Endodermal cell (in vitro differentiated cells): Measurements from ENCODE around the gene C7orf57. TPM values are rescaled to one million over a fixed set of nuclear protein-coding genes. Genes with fewer than 3 reads are reported as not detected.

Source experiments
- DNase-seq: peaks from one replicate; pipeline ENCODE4 v3.0.0-alpha.2; 2017
- H3K27ac ChIP-seq: 2 replicates; pipeline ENCODE4 v1.5.1; 2013; ENCODE audit warnings: mild to moderate bottlenecking, low read depth, low read length, moderate library complexity
- H3K27me3 ChIP-seq: 2 replicates; pipeline ENCODE4 v1.6.1; 2013; ENCODE audit warnings: mild to moderate bottlenecking, low read length, moderate library complexity; ENCODE audit not compliant: insufficient read depth, control insufficient read depth, poor library complexity, severe bottlenecking
- H3K36me3 ChIP-seq: 2 replicates; pipeline ENCODE4 v1.7.0; 2013; ENCODE audit warnings: mild to moderate bottlenecking, low read length, moderate library complexity; ENCODE audit not compliant: control insufficient read depth, insufficient read depth
- H3K4me1 ChIP-seq: one replicate; pipeline ENCODE4 v1.7.0; 2013; ENCODE audit warnings: low read length; ENCODE audit not compliant: control insufficient read depth, insufficient read depth
- H3K4me3 ChIP-seq: 2 replicates; pipeline ENCODE4 v1.5.1; 2013; ENCODE audit warnings: mild to moderate bottlenecking, low read length, moderate library complexity
- H3K9ac ChIP-seq: 2 replicates; pipeline ENCODE4 v1.6.1; 2013; ENCODE audit warnings: mild to moderate bottlenecking, low read length, moderate library complexity; ENCODE audit not compliant: poor library complexity, severe bottlenecking; ENCODE audit errors: extremely low read depth
- H3K9me3 ChIP-seq: 2 replicates; pipeline ENCODE4 v1.6.1; 2013; ENCODE audit warnings: mild to moderate bottlenecking, low read length, moderate library complexity; ENCODE audit not compliant: control insufficient read depth
- H3K27ac Mint-ChIP-seq: 2 replicates; pipeline ENCODE4 v1.8.0; 2020; ENCODE audit warnings: mixed read lengths
- H3K27me3 Mint-ChIP-seq: 2 replicates; pipeline ENCODE4 v1.8.0; 2021; ENCODE audit warnings: mild to moderate bottlenecking, mixed read lengths; ENCODE audit not compliant: insufficient read depth
- H3K36me3 Mint-ChIP-seq: 2 replicates; pipeline ENCODE4 v1.8.0; 2020; ENCODE audit warnings: low read depth, mixed read lengths
- H3K4me1 Mint-ChIP-seq: 2 replicates; pipeline ENCODE4 v1.8.0; 2020; ENCODE audit warnings: mixed read lengths
- H3K4me3 Mint-ChIP-seq: 2 replicates; pipeline ENCODE4 v1.8.0; 2020; ENCODE audit warnings: mild to moderate bottlenecking, moderate library complexity, mixed read lengths
- H3K9me3 Mint-ChIP-seq: 2 replicates; pipeline ENCODE4 v1.8.0; 2020; ENCODE audit warnings: mild to moderate bottlenecking, mixed read lengths
- WGBS, 2 experiments: methylation state at CpG; one replicate each; pipeline versions ENCODE4 v1.1.5 to v1.1.7; 2013; ENCODE audit warnings: missing lambda C conversion rate in 2 of 2, mixed read lengths in 1 of 2; ENCODE audit not compliant: insufficient coverage in 1 of 2, insufficient read length in 1 of 2; 5-methylcytosine and 5-hydroxymethylcytosine counted together
- total RNA-seq, 2 donors: library from RNA; stranded (reverse); fragmentation: NEBNext Ultra II Directional in 1 of 2; extraction: Animal tissue kit (Norgen Biotek cat#: 25700) in 1 of 2; gene quantifications; 2 replicates in 1 of 2; 3 replicates in 1 of 2; pipeline ENCODE4 v1.2.1, GENCODE V29; 2021
- TF ChIP-seq, protein P1 (sequence below): fragments of 200-600 bp; sonication (generic); conservative IDR thresholded peaks from 2 replicates; pipeline ENCODE4 v1.5.0; 2021; ENCODE audit warnings: antibody characterized with exemption, mild to moderate bottlenecking

The C7orf57 gene
- total RNA-seq, 2 donors from 2014 or later, result 0.57 TPM; not detected in 1

DNA sequence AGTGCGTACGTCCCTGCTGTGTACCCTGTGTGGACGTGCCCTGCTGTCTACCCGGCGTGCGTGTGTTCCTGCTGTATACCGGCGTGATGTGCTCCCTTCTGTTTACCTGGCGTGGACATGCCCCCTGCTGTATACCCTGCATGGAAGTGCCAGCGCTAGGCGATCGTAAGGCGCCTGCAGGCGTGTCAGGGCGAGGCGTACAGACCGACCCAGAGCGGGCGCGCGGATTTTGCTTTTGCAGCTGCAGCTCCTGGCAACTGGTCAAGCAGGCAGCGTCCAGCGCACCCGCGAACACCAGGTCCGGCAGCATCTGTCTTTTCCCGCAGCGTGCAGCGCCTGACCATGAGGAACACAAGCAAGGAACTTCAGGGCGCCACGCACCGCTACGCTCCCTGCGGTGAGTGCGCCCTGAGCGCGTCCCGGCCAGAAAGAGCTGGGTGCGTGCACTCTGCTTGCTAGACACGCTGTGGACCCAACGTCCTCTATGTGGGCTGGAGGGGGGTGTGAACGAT lies 680 bp downstream of the C7orf57 start:
- Histone ChIP-seq H3K9me3 (no peaks in the 10 kb centered on the region), H3K27me3 (peaks cover 41% of the 10 kb centered on the region), H3K4me3 (peak overlapping the region; percentile 86), H3K4me1 (peaks cover 19% of the 10 kb centered on the region), H3K36me3 (no peaks in the 10 kb centered on the region), H3K27ac (no peak overlapping the region), H3K9ac (peak overlapping the region; percentile 45)
- WGBS, 2 experiments, result 7 to 8% methylated on average over 15 to 42 of the region's 42 CpGs
- Mint-ChIP-seq H3K36me3 (no peaks in the 10 kb centered on the region), H3K4me3 (peak overlapping the region; percentile 65), H3K4me1 (peaks cover 35% of the 10 kb centered on the region), H3K9me3 (no peaks in the 10 kb centered on the region), H3K27ac (no peak overlapping the region), H3K27me3 (peaks cover 46% of the 10 kb centered on the region)
- TF ChIP-seq, protein P1, sequence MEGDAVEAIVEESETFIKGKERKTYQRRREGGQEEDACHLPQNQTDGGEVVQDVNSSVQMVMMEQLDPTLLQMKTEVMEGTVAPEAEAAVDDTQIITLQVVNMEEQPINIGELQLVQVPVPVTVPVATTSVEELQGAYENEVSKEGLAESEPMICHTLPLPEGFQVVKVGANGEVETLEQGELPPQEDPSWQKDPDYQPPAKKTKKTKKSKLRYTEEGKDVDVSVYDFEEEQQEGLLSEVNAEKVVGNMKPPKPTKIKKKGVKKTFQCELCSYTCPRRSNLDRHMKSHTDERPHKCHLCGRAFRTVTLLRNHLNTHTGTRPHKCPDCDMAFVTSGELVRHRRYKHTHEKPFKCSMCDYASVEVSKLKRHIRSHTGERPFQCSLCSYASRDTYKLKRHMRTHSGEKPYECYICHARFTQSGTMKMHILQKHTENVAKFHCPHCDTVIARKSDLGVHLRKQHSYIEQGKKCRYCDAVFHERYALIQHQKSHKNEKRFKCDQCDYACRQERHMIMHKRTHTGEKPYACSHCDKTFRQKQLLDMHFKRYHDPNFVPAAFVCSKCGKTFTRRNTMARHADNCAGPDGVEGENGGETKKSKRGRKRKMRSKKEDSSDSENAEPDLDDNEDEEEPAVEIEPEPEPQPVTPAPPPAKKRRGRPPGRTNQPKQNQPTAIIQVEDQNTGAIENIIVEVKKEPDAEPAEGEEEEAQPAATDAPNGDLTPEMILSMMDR, result no peak
- peak; percentile 72 for DNase-seq

DNA sequence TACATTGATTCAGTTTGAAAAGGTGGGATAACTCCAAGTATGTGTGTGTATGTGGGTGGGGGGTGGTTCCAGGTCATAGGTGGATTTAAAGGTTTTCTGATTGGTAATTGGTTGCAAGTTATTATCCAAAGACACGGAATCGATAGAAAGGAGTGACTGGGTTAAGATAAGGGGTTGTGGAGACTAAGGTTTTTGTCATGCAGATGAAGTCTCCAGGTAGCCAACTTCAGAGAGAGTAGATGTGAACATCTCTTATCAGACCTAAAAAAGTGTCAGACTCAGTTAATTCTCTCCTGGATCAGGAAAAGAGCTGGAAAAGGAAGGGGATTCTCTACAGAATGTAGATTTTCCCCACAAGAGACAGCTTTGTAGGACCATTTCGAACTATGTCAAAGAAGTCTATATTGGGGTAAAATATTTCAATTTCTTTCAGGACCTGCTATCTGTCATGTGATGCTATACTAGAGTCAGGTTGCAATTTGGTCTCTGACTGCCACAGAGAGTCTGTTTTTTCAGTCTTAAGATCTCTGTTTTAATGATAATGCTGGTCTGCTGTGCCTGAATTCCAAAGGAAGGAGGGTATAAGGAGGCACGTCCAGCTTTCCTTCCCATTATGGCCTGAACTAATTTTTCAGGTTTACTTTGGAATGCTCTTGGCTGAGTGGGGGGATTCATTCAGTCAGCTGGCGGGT lies 3.6 kb downstream of the C7orf57 start:
- peaks cover 19% of the 10 kb centered on the region for H3K4me1 ChIP-seq
- H3K36me3 Mint-ChIP-seq, result no peaks in the 10 kb centered on the region
- peaks cover 47% of the 10 kb centered on the region for H3K4me1 Mint-ChIP-seq
- H3K4me3 ChIP-seq, result peak overlapping the region; percentile 7
- TF ChIP-seq, protein P1, result no peak
- H3K9me3 Mint-ChIP-seq, result no peaks in the 10 kb centered on the region
- H3K36me3 ChIP-seq, result no peaks in the 10 kb centered on the region
- no peak overlapping the region for H3K4me3 Mint-ChIP-seq
- DNase-seq, result no peak
- H3K27ac ChIP-seq, result no peak overlapping the region
- H3K27me3 ChIP-seq, result peaks cover 30% of the 10 kb centered on the region
- peak overlapping the region; percentile 84 for H3K27ac Mint-ChIP-seq
- H3K27me3 Mint-ChIP-seq, result peaks cover 30% of the 10 kb centered on the region
- WGBS, 2 experiments, result 6 to 22% methylated on average over 2 to 5 of the region's 5 CpGs
- no peak overlapping the region for H3K9ac ChIP-seq
- H3K9me3 ChIP-seq, result no peaks in the 10 kb centered on the region

DNA sequence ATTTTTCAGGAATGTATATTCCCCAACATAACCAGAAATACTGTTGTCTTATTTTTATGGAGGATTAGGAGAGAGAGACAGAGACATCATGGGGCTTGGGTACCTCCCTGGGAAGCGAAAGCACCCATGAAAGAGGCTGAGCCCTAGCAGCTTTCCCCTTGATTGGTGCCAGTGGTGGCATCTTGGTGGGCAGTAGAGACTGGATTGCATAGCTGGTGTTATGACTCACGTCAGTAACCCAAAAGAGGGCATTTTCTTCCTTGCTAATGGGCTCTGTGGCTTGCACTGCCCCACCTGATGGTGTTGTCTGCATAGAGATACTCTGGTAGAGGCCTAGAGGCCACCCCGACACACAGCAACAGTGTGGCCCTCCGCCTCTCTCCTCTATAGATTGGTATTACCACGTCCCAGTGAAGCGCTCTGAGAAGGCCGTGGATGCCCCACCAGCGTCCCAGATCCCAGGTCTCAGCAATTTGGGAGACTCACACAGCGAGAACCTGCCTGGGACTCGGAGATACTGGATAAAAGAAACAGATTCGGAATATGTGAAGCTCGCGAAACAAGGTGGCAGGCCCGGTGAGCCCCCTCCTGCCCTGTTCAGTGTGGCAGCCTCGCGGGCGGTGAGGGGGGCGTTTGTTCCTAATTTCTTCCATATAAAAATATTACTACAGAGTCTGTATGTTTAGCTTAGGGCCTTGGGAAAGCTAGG lies 5.8 kb downstream of the C7orf57 start:
- H3K36me3 Mint-ChIP-seq, result no peaks in the 10 kb centered on the region
- no peak overlapping the region for H3K4me3 Mint-ChIP-seq
- H3K9me3 Mint-ChIP-seq, result no peaks in the 10 kb centered on the region
- peaks cover 43% of the 10 kb centered on the region for H3K4me1 Mint-ChIP-seq
- no peak overlapping the region for H3K4me3 ChIP-seq
- H3K27me3 Mint-ChIP-seq, result peaks cover 13% of the 10 kb centered on the region
- no peak overlapping the region for H3K27ac Mint-ChIP-seq
- 95% methylated on average over 13 to 17 of the region's 18 CpGs for WGBS, 2 experiments
- H3K9me3 ChIP-seq, result no peaks in the 10 kb centered on the region
- no peak overlapping the region for H3K9ac ChIP-seq
- no peak for DNase-seq
- no peak overlapping the region for H3K27ac ChIP-seq
- H3K27me3 ChIP-seq, result peaks cover 14% of the 10 kb centered on the region
- H3K36me3 ChIP-seq, result no peaks in the 10 kb centered on the region
- TF ChIP-seq, protein P1, result no peak
- H3K4me1 ChIP-seq, result peaks cover 19% of the 10 kb centered on the region
